NCI-H82 treated with DMSO at 0.1 percent for 48 hours (cell line): ENCODE data around the gene HTRA2.
"Not testable (repeated sequence)": the region's sequence is repeated elsewhere in the genome, so short reads cannot be mapped to it uniquely, and the experiment has no call there.

ENCODE experiments used
- DNase-seq: peaks from one replicate; lab custom pipeline; 2025; ENCODE audit not compliant: unreplicated experiment; lab: John Stamatoyannopoulos, UW

The HTRA2 gene

GRCh38 chr2:74529357-74530238 lies at the start of gene HTRA2, which contains the start of gene AUP1:
HTRA2 (plus strand) TSS chr2:74529933; CDS start chr2:74530007, 74 bp downstream.
AUP1 (minus strand) TSS chr2:74529706; CDS start chr2:74529629, 77 bp downstream.
- peak; percentile 94 for DNase-seq

DNA sequence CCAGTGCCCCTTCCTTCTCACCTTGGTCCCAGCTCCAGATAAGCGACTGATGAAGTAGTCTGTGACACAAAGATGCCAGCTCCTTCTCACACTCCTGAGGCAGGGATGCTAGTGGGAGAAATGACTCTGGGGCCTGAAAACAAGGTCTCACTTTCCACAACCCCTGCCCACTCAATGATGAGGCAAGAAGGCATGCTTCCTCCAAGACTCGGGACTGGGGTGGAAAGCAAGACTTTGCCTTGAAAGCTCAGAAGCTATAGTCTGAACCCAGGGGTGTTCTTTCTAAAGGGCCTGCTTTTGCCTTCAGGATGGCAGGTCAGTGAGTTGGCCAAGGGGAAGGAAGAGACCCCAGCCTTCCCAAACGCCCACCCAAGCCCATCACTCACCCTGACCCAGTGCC lies 48.3 kb upstream of the HTRA2 start:
- no peak for DNase-seq

GRCh38 chr2:74481961-74482800 lies 47.6 kb upstream of the HTRA2 start:
- DNase-seq, result no peak

DNA sequence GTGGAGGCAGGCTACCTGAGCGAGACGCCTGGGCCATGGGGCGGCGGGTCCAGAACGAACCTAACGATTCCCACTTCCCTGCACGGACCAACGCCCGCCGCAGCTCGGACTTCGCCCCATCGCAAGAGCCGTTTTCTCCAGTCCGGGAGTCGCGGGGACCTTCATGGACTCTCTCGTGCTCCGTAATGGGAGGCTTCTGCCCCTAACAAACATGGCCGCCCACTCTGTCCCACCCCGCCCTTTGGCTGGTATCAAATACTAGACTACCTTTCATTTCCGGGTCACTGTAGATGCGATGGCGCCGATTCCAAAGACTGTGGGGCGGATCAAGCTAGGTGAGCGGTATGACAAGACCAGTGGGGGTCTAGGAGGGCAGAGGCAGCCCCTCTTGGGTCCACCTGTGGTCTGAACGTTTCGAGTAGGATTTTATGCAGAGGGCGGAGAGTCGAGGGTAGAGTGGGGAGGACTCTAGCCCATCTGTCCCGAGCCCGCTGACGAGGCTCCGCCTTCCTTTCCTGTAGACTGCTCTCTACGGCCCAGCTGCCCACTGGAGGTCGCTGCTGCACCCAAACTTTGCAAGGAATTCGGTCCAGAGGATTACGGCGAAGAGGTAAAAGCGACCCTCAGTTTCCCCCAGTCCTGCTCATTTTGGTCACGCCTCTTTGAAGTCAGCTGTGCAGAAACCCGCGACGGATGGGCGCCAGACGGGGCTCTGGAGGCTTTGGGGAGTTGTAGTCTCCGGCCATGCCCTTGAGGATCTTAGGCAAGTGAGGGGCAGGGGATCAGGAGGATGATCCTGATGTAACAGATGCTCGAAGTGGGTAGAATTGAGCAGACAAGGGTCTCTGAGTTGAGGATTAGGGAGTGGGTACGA lies 46.7 kb upstream of the HTRA2 start, which contains the start of the genes CCDC142 and TTC31:
Gene CCDC142, minus strand, starts transcription at position 198 of the 874 bp plus-strand sequence. Its CDS starts 161 bp downstream, at position 37.
Gene TTC31, plus strand, starts transcription at position 281 of the 874 bp plus-strand sequence. Its CDS starts 15 bp downstream, at position 296.
- DNase-seq, result peak; percentile 97

- DNase-seq, result not testable (repeated sequence)
Measured at GRCh38 chr2:74483675-74484164, 46.0 kb upstream of the HTRA2 start.

GRCh38 chr2:74486141-74486540 lies 43.6 kb upstream of the HTRA2 start:
- DNase-seq, result no peak

GRCh38 chr2:74488643-74489481 lies 40.9 kb upstream of the HTRA2 start:
- DNase-seq, result peak; percentile 82

GRCh38 chr2:74489906-74490305 lies 39.8 kb upstream of the HTRA2 start:
- DNase-seq, result no peak

DNA sequence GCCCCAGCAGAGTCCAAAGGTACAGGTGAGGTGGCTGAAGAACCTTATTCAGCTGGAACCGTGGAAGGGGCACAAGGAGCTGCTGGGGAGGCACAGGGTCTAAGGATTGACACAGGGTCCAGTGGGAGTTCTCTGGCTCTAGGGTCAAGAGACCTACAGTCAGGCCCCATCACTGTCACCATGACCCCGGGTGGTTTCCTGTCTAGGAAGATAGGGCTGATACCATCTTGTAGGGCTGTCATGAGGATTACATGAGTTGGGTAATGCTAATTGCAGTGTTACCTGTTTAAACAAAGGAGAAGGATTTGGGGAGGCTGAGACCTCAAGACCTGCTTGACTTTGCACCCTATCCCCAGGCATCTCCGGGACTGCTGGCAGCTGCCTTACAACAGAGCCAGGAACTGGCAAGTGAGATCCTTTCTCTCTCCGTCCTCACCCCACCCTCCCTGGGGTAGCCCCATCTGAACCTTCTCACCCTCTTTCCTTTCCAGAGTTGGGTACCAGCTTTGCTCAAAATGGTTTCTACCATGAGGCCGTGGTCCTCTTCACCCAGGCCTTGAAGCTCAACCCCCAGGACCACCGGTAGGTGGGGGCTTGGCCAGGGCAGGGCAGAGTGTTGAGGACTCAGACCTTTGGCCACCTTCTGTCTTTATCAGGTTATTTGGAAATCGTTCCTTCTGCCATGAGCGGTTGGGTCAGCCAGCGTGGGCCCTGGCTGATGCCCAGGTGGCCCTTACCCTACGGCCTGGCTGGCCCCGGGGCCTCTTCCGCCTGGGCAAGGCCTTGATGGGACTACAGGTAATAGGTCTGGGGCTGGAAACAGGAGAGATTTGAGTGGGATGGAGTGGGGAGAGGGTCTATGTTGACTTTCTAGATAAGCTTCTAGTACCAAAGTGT lies 37.8 kb upstream of the HTRA2 start:
- DNase-seq, result no peak

- no peak for DNase-seq
Measured at GRCh38 chr2:74493546-74493945, 36.2 kb upstream of the HTRA2 start.

GRCh38 chr2:74495440-74495839 lies 34.3 kb upstream of the HTRA2 start:
- DNase-seq, result no peak

DNA sequence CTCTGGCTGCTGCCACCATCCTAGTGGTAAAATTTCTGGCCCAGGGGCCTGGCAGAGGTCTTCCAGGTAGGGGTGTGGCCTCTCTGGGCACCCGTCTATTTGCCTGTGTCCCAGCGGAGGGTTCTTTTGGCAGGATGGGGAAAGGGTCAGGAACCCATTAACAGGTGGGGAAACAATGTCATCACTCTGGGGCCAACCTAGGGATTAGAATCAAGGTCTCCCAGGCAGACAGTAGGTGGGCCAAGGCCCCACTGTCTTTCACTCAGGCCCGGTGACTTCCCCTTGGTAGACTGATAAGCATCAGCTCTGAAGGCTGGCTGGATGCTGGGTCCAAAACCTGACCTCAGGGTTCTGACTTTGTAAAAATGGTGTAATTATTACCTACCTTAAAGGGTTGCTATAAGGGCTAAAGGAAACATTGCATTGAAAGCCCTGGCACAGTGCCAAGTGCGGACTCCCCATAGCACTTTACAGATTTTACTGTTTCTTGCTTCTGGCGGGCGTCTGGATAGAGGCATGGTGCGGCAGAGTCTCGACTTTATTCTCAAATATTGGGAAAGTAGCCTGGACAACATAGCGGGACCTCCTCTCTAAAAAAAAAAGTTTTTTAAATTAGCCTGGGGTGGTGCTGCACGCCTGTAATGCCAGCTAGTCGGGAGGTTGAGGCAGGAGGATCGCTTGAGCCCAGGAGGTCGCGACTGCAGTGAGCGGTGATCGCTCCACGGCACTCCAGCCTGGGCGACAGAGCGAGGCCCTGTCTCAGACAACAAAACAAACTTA lies 32.5 kb upstream of the HTRA2 start:
- no peak for DNase-seq

DNA sequence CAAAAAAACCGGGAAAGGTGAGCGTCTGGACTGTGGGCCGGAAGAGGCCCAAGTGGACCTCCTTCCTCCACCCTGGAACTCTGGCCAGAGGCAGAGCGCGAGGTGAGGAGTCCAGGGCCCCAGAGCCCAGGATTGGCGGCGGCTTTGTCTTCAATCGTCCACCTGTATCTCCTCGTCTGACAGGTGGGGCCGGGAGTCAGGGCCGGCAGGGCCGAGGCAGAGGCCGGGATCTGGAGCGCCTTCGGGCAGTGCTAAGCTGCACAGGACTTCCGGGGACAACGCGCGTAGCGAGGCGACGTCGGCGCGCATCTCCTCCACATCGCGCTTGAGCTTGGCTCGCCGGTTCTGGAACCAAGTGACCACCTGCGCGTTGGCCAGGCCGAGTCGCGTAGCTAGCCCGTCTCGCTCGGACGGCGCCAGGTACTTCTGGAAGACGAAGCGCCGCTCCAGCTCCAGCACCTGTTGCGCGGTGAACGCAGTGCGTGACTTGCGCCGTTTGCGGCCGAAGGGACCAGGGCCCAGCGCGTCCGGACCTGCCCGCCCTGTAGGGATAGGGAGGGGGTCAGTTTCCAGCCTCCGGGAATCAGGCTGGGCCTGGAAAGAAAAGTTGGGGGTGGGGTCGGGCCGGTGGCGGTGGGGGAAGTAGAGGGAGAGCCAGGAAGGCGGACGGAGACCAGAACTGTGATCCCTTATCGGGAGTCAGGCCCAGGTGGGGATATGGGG lies 31.8 kb upstream of the HTRA2 start:
- DNase-seq, result no peak

GRCh38 chr2:74498500-74499266 lies 31.1 kb upstream of the HTRA2 start:
- no peak for DNase-seq

DNA sequence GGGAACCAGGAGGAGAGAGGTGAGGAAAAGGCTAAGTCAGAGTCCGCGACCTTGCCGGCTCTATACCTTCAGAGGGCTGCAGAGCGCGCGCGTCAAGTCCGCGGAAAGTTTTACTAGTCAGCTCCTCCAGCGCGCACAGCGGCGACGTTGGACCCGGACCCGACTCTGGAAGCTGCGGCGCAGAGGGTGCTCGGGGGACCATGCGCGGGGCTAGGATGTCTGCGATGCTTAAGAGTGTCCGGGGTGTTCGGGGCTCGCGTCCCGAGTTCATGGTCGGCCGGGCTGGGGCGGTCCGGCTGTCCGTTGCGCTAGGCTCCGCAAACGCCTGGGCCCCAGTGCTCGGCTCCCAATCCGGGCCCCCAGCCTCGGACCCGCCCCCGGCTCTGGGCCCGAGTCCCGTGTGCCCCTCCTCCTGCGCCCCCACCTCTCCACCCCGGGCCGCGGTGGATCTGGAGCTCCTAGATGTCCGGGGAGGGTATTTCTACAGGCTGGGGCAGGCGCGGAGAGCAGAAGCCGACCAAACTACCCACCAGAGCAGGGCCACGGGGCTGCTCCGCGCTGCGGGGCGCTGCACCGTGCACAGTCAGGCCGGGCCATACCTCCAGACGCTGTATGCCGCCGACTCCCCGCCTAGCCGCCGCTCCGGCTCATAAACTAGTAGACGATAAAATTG lies 30.3 kb upstream of the HTRA2 start, which contains the start of gene LBX2:
Gene LBX2, minus strand, starts transcription at position 337 of the 673 bp plus-strand sequence. Its CDS starts 66 bp downstream, at position 271.
- DNase-seq, result no peak
